GM23338 (cell line): ENCODE measurements around the gene SPACA4. TPM values are rescaled to one million over a fixed set of nuclear protein-coding genes. Genes with fewer than 3 reads are reported as not detected.

ENCODE experiments used
- ATAC-seq: fragments of 200-7000 bp; cut with Tn5 transposase; 3 replicates; pipeline ENCODE4 v1.9.1; 2020
- DNase-seq: peaks from one replicate; pipeline ENCODE4 v3.0.0-alpha.2; 2015; ENCODE audit warnings: low spot score
- H2AFZ ChIP-seq: fragments of 200-600 bp; sonication (generic); 2 replicates; pipeline ENCODE4 v1.8.0; 2016; ENCODE audit warnings: antibody characterized with exemption, mild to moderate bottlenecking, moderate library complexity
- H3F3A ChIP-seq: fragments of 200-600 bp; sonication (generic); replicated peaks from 2 replicates; pipeline ENCODE4 v1.8.0; 2017; ENCODE audit warnings: antibody characterized with exemption, mixed run types, low read depth
- H3K27ac ChIP-seq: fragments of 200-600 bp; sonication (generic); 2 replicates; pipeline ENCODE4 v1.6.1; 2016; ENCODE audit warnings: low read depth
- H3K27me3 ChIP-seq: fragments of 200-600 bp; sonication (generic); 2 replicates; pipeline ENCODE4 v1.8.0; 2016; ENCODE audit warnings: mild to moderate bottlenecking, mixed run types, moderate library complexity; ENCODE audit not compliant: insufficient read depth
- H3K36me3 ChIP-seq: fragments of 200-600 bp; sonication (generic); 2 replicates; pipeline ENCODE4 v1.8.0; 2016; ENCODE audit warnings: mild to moderate bottlenecking; ENCODE audit not compliant: insufficient read depth
- H3K4me1 ChIP-seq: fragments of 200-600 bp; sonication (generic); 2 replicates; pipeline ENCODE4 v1.8.0; 2016; ENCODE audit warnings: mild to moderate bottlenecking, moderate library complexity; ENCODE audit not compliant: insufficient read depth
- H3K4me2 ChIP-seq: fragments of 200-600 bp; sonication (generic); 2 replicates; pipeline ENCODE4 v1.7.1; 2017; ENCODE audit warnings: mixed run types
- H3K4me3 ChIP-seq: fragments of 200-600 bp; sonication (generic); 2 replicates; pipeline ENCODE4 v1.6.1; 2016; ENCODE audit warnings: mixed run types
- H3K79me2 ChIP-seq: fragments of 200-600 bp; sonication (generic); replicated peaks from 2 replicates; pipeline ENCODE4 v1.8.0; 2017; ENCODE audit warnings: mild to moderate bottlenecking; ENCODE audit not compliant: insufficient read depth
- H3K9me2 ChIP-seq: fragments of 200-600 bp; sonication (generic); 2 replicates; pipeline ENCODE4 v1.8.0; 2017; ENCODE audit not compliant: insufficient read depth
- H4K20me1 ChIP-seq: fragments of 200-600 bp; sonication (generic); replicated peaks from 2 replicates; pipeline ENCODE4 v1.8.0; 2017; ENCODE audit warnings: mild to moderate bottlenecking; ENCODE audit not compliant: insufficient read depth
- H3K27ac Mint-ChIP-seq: 2 replicates; pipeline ENCODE4 v1.8.0; 2020; ENCODE audit warnings: inconsistent platforms, mild to moderate bottlenecking, moderate library complexity, mixed read lengths
- H3K27me3 Mint-ChIP-seq: 3 replicates; pipeline ENCODE4 v1.8.0; 2022; ENCODE audit warnings: low read depth, mild to moderate bottlenecking, moderate library complexity, mixed read lengths, inconsistent platforms; ENCODE audit not compliant: insufficient read depth, poor library complexity
- H3K36me3 Mint-ChIP-seq: 3 replicates; pipeline ENCODE4 v1.8.0; 2021; ENCODE audit warnings: low read depth, mild to moderate bottlenecking, inconsistent platforms, moderate library complexity, mixed read lengths
- H3K4me1 Mint-ChIP-seq: 3 replicates; pipeline ENCODE4 v1.8.0; 2020; ENCODE audit warnings: mild to moderate bottlenecking, inconsistent platforms, mixed read lengths
- H3K4me3 Mint-ChIP-seq: 3 replicates; pipeline ENCODE4 v1.8.0; 2021; ENCODE audit warnings: moderate library complexity, mild to moderate bottlenecking, inconsistent platforms, mixed read lengths
- H3K9me3 Mint-ChIP-seq: 3 replicates; pipeline ENCODE4 v1.8.0; 2020; ENCODE audit warnings: moderate library complexity, mild to moderate bottlenecking, inconsistent platforms, mixed read lengths
- CREB1 ChIP-seq: fragments of 250-450 bp; sonication (Bioruptor Pico); IDR thresholded peaks from 2 replicates; pipeline ENCODE4 v1.5.0; 2020; ENCODE audit warnings: low read depth, mild to moderate bottlenecking, moderate library complexity
- EZH2 ChIP-seq: fragments of 200-600 bp; sonication (generic); IDR thresholded peaks from one replicate; pipeline ENCODE4 v1.8.0; 2017; ENCODE audit warnings: antibody characterized with exemption, mild to moderate bottlenecking, low read depth; ENCODE audit not compliant: unreplicated experiment
- EZH2phosphoT487 ChIP-seq: fragments of 200-600 bp; sonication (generic); IDR thresholded peaks from one replicate; pipeline ENCODE4 v1.8.1; 2018; ENCODE audit warnings: antibody characterized with exemption; ENCODE audit not compliant: unreplicated experiment
- JUNB ChIP-seq: IDR thresholded peaks from one replicate; pipeline ENCODE4 v1.6.1; 2016; ENCODE audit warnings: antibody characterized with exemption; ENCODE audit not compliant: unreplicated experiment
- POLR2AphosphoS5 ChIP-seq: IDR thresholded peaks from 2 replicates; pipeline ENCODE4 v1.6.1; 2016; ENCODE audit warnings: antibody characterized with exemption, low read depth
- STAT1 ChIP-seq: IDR thresholded peaks from one replicate; pipeline ENCODE4 v1.6.1; 2016; ENCODE audit warnings: antibody characterized with exemption; ENCODE audit not compliant: unreplicated experiment
- ZNF114 ChIP-seq: fragments of 250-450 bp; sonication (Bioruptor Pico); IDR thresholded peaks from 2 replicates; pipeline ENCODE4 v1.5.0; 2020; ENCODE audit warnings: mild to moderate bottlenecking, moderate library complexity
- polyA plus RNA-seq: library from polyadenylated mRNA; unstranded; fragments of >200 nt; fragmentation: Nextera tagmentation; extraction: Ambion mirVana; gene quantifications from 2 replicates; pipeline ENCODE4 v1.2.1, GENCODE V29; 2016
- total RNA-seq: library from RNA; depleted of rRNA; stranded (reverse); fragments of >200 nt; shearing (Covaris generic); gene quantifications from 2 replicates; pipeline ENCODE4 v1.2.3, GENCODE V29; 2014
- TF ChIP-seq, protein P1 (sequence below): IDR thresholded peaks from one replicate; pipeline ENCODE4 v1.6.1; 2018; ENCODE audit warnings: antibody characterized with exemption; ENCODE audit not compliant: unreplicated experiment
- TF ChIP-seq, protein P2 (sequence below), 2 experiments: fragments of 200-600 bp in 1 of 2; sonication (generic) in 1 of 2; conservative IDR thresholded peaks; 2 replicates each; pipeline versions ENCODE4 v1.5.1 to v1.6.1; 2016 to 2017; ENCODE audit warnings: antibody characterized with exemption in 2 of 2, low read depth in 2 of 2, mild to moderate bottlenecking in 2 of 2, moderate library complexity in 1 of 2

Gene SPACA4
- total and polyA plus RNA-seq, 2 experiments from 2014 or later = not detected

DNA sequence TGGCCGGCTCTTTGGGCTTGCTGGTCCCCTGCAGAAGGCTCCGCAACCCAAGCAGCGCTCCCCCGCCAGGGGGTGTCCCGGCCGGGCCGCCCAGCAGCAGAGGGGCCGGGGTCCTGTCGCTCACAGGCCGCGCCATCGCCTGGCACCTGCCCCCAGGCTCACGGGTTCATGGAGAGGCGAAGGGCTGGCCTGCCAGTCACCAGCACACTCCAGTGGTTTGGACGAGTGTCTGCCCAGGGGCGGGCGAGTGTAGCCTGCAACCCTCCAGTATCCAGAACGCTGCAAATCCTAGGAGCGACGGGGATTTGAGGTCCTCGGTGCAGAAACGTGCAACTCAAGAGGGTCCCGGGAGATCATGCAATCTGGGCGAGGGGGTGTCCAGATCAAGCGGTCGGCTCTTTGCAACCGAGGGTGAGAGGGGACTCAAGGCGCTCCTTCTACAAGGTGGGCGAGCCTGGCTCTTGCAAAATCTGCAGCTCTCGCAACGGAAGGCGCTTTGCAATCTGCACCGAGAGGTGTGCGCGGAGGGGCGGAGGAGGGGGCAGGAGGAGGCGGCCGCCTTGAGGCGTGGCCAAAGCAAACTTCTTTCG lies 30.4 kb downstream of the SPACA4 start, which contains the start of gene DBP:
TSS of gene DBP (minus strand) at position 521 of the 590 bp plus-strand sequence. CDS start at position 136, 385 bp downstream.
- H2AFZ ChIP-seq = peak within 1 kb of the TSS; percentile 88

DNA sequence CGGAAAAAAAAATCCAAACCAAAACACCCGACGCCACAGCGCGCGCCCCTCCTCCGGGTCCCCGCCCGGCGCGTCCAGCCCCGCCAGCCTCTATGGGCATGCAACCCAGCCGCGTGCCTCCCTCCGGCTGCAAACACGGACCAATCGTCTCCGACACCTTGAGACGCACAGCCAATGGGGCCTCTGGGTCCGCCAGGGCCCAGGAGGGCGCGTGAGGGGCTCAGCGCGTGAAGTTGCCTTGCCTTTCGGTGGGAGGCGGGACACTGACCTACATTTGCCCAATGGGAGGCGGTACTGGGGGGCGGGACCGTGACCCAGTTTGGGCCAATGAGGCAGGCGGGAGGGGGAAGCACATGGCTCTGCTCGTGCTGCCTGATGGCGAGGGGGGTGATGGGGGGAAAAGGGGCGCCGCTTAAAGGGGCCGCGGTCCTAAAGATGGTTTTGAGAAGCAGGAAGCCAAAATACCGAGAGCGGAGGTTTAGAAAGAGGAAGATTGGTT lies 31.0 kb downstream of the SPACA4 start:
- peak; percentile 64 for TF ChIP-seq CREB1 (CRISPR knock-in tag)
- TF ChIP-seq, protein P1, sequence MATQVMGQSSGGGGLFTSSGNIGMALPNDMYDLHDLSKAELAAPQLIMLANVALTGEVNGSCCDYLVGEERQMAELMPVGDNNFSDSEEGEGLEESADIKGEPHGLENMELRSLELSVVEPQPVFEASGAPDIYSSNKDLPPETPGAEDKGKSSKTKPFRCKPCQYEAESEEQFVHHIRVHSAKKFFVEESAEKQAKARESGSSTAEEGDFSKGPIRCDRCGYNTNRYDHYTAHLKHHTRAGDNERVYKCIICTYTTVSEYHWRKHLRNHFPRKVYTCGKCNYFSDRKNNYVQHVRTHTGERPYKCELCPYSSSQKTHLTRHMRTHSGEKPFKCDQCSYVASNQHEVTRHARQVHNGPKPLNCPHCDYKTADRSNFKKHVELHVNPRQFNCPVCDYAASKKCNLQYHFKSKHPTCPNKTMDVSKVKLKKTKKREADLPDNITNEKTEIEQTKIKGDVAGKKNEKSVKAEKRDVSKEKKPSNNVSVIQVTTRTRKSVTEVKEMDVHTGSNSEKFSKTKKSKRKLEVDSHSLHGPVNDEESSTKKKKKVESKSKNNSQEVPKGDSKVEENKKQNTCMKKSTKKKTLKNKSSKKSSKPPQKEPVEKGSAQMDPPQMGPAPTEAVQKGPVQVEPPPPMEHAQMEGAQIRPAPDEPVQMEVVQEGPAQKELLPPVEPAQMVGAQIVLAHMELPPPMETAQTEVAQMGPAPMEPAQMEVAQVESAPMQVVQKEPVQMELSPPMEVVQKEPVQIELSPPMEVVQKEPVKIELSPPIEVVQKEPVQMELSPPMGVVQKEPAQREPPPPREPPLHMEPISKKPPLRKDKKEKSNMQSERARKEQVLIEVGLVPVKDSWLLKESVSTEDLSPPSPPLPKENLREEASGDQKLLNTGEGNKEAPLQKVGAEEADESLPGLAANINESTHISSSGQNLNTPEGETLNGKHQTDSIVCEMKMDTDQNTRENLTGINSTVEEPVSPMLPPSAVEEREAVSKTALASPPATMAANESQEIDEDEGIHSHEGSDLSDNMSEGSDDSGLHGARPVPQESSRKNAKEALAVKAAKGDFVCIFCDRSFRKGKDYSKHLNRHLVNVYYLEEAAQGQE = no peak
- no peak for TF ChIP-seq JUNB
- no peak for TF ChIP-seq EZH2
- TF ChIP-seq EZH2phosphoT487 = no peak
- no peak for TF ChIP-seq ZNF114 (CRISPR knock-in tag)
- TF ChIP-seq POLR2AphosphoS5 = peak; percentile 52
- ATAC-seq (peak; percentile 69), DNase-seq (peak; percentile 100)
- Histone ChIP-seq H3K27me3 (peaks cover 21% of the 10 kb centered on the region), H4K20me1 (no peaks in the 10 kb centered on the region), H3F3A (peaks cover 28% of the 10 kb centered on the region), H3K27ac (peak overlapping the region; percentile 98), H3K4me2 (peak overlapping the region; percentile 96), H3K79me2 (no peaks in the 10 kb centered on the region), H2AFZ (peak overlapping the region; percentile 88; the same call in 1 of the 2 replicates), H3K9me2 (no peaks in the 10 kb centered on the region), H3K4me3 (peak overlapping the region; percentile 75), H3K36me3 (no peaks in the 10 kb centered on the region), H3K4me1 (peaks cover 33% of the 10 kb centered on the region)
- H3K27ac Mint-ChIP-seq = peak overlapping the region; percentile 97
- H3K4me1 Mint-ChIP-seq = peaks cover 34% of the 10 kb centered on the region
- peaks cover 31% of the 10 kb centered on the region for H3K36me3 Mint-ChIP-seq
- H3K4me3 Mint-ChIP-seq = peak overlapping the region; percentile 81
- H3K9me3 Mint-ChIP-seq = no peaks in the 10 kb centered on the region
- H3K27me3 Mint-ChIP-seq = peaks cover 21% of the 10 kb centered on the region

More for the DNA sequence above, 30.4 kb downstream of the SPACA4 start, which contains the start of gene DBP:
- no peaks in the 10 kb centered on the region for H4K20me1 ChIP-seq
- no peaks in the 10 kb centered on the region for H3K9me2 ChIP-seq
- DNase-seq (peak; percentile 63), ATAC-seq (peak; percentile 3)
- no peaks in the 10 kb centered on the region for H3K36me3 ChIP-seq
- no peaks in the 10 kb centered on the region for H3K79me2 ChIP-seq
- H3K27me3 Mint-ChIP-seq = peaks cover 21% of the 10 kb centered on the region
- peaks cover 31% of the 10 kb centered on the region for H3F3A ChIP-seq
- TF ChIP-seq EZH2phosphoT487 (no peak), ZNF114 (CRISPR knock-in tag) (no peak), STAT1 (no peak)
- TF ChIP-seq, protein P2, sequence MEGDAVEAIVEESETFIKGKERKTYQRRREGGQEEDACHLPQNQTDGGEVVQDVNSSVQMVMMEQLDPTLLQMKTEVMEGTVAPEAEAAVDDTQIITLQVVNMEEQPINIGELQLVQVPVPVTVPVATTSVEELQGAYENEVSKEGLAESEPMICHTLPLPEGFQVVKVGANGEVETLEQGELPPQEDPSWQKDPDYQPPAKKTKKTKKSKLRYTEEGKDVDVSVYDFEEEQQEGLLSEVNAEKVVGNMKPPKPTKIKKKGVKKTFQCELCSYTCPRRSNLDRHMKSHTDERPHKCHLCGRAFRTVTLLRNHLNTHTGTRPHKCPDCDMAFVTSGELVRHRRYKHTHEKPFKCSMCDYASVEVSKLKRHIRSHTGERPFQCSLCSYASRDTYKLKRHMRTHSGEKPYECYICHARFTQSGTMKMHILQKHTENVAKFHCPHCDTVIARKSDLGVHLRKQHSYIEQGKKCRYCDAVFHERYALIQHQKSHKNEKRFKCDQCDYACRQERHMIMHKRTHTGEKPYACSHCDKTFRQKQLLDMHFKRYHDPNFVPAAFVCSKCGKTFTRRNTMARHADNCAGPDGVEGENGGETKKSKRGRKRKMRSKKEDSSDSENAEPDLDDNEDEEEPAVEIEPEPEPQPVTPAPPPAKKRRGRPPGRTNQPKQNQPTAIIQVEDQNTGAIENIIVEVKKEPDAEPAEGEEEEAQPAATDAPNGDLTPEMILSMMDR (conservative IDR thresholded peaks at IDR 0.05; ENCODE audit: low read depth in 2 of 2) = peak in 1 of 2 experiments; percentile 21; a peak in 1 of 4 replicates
- TF ChIP-seq, protein P1 = no peak
- peak within 1 kb of the TSS; percentile 96 for H3K4me2 ChIP-seq
- H3K9me3 Mint-ChIP-seq = no peaks in the 10 kb centered on the region
- H3K4me3 Mint-ChIP-seq = peak within 1 kb of the TSS; percentile 81
- H3K4me3 ChIP-seq = peak within 1 kb of the TSS; percentile 75
- peaks cover 36% of the 10 kb centered on the region for H3K4me1 Mint-ChIP-seq
- peaks cover 30% of the 10 kb centered on the region for H3K36me3 Mint-ChIP-seq
- H3K27ac Mint-ChIP-seq = peak within 1 kb of the TSS; percentile 97
- H3K27ac ChIP-seq = peak within 1 kb of the TSS; percentile 98
- peaks cover 21% of the 10 kb centered on the region for H3K27me3 ChIP-seq
- peaks cover 33% of the 10 kb centered on the region for H3K4me1 ChIP-seq
